K562 (cell line): Measurements from ENCODE around the gene DEF6. TPM values are rescaled to one million over a fixed set of nuclear protein-coding genes. Genes with fewer than 3 reads are reported as not detected.

Source experiments
- CCNT2 ChIP-seq: IDR thresholded peaks from 2 replicates; pipeline ENCODE4 v1.6.1; 2011; ENCODE audit warnings: borderline replicate concordance, low read depth, mild to moderate bottlenecking, moderate library complexity, mixed read lengths, low read length; ENCODE audit not compliant: insufficient read length; ENCODE audit errors: extremely low read depth
- HDAC3 ChIP-seq: fragments of 450-650 bp; IDR thresholded peaks from 2 replicates; pipeline ENCODE4 v1.6.1; 2018; ENCODE audit warnings: borderline replicate concordance, mild to moderate bottlenecking, moderate library complexity; ENCODE audit not compliant: partially characterized antibody
- HIVEP1 ChIP-seq: fragments of 250-450 bp; sonication (Bioruptor Pico); IDR thresholded peaks from 2 replicates; pipeline ENCODE4 v1.4.0; 2020; ENCODE audit warnings: mild to moderate bottlenecking
- KDM4B ChIP-seq, 2 experiments: fragments of 450-650 bp in 1 of 2; sonication (generic) in 1 of 2; IDR thresholded peaks; 2 replicates each; pipeline ENCODE4 v1.6.1; 2016 to 2017; ENCODE audit warnings: borderline replicate concordance in 2 of 2, antibody characterized with exemption in 1 of 2, low read depth in 1 of 2, mild to moderate bottlenecking in 1 of 2
- NCOA2 ChIP-seq, 2 experiments: fragments of 450-650 bp; IDR thresholded peaks; 2 replicates each; pipeline ENCODE4 v1.6.1; 2018; ENCODE audit warnings: mild to moderate bottlenecking in 2 of 2, moderate library complexity in 1 of 2; ENCODE audit not compliant: partially characterized antibody in 2 of 2
- SPI1 ChIP-seq: IDR thresholded peaks from 2 replicates; pipeline ENCODE4 v1.6.1; 2011; ENCODE audit warnings: low read depth, low read length, control low read depth, borderline replicate concordance
- TAF9B ChIP-seq: fragments of 450-650 bp; IDR thresholded peaks from 2 replicates; pipeline ENCODE4 v1.6.1; 2018; ENCODE audit warnings: mild to moderate bottlenecking; ENCODE audit not compliant: partially characterized antibody
- TRIM28 ChIP-seq: fragments of 450-650 bp; IDR thresholded peaks from 2 replicates; pipeline ENCODE4 v1.6.1; 2017
- WHSC1 ChIP-seq: IDR thresholded peaks from one replicate; pipeline ENCODE4 v1.6.1; 2012; ENCODE audit warnings: low read length, control low read depth, inconsistent platforms
- ZBTB8A ChIP-seq: fragments of 450-650 bp; IDR thresholded peaks from 2 replicates; pipeline ENCODE4 v1.6.1; 2018; ENCODE audit warnings: mild to moderate bottlenecking, moderate library complexity; ENCODE audit not compliant: partially characterized antibody
- ZNF3 ChIP-seq: fragments of 250-450 bp; sonication (Bioruptor Pico); IDR thresholded peaks from 2 replicates; pipeline ENCODE4 v1.5.0; 2021; ENCODE audit warnings: mild to moderate bottlenecking, moderate library complexity
- ZNF584 ChIP-seq: fragments of 200-800 bp; sonication (Bioruptor generic); IDR thresholded peaks from 2 replicates; pipeline ENCODE4 v1.6.1; 2016; ENCODE audit warnings: low read depth, mild to moderate bottlenecking, missing genetic modification characterization, missing compliant biosample characterization
- polyA plus RNA-seq, 8 experiments: library from polyadenylated mRNA; depleted of rRNA in 4 of 8; stranded (reverse) in 5 of 8; unstranded in 3 of 8; fragments of >200 nt; fragmentation: Nextera tagmentation in 2 of 8; fragmentation: Illumina TruSeq in 1 of 8; extraction: Ambion mirVana in 2 of 8; extraction: Trizol in 1 of 8; gene quantifications; 2 replicates each; pipeline versions ENCODE4 v1.2.1 to v1.2.3, GENCODE V29; 2011 to 2014; ENCODE audit warnings: inconsistent platforms in 1 of 8, missing spikeins in 1 of 8
- total RNA-seq, 7 experiments: library from RNA; depleted of rRNA in 6 of 7; stranded (reverse); fragments of >200 nt in 6 of 7; fragmentation: Illumina TruSeq in 2 of 7; extraction: Trizol in 2 of 7; gene quantifications; 2 replicates each; pipeline versions ENCODE4 v1.2.1 to v1.2.3, GENCODE V29; 2011 to 2021; ENCODE audit warnings: low replicate concordance in 1 of 7
- TF ChIP-seq, protein P1 (sequence below): sonication (generic); formaldehyde crosslinking; IDR thresholded peaks from 2 replicates; pipeline ENCODE4 v1.8.0; 2022; ENCODE audit warnings: mild to moderate bottlenecking, missing genetic modification reagents
- TF ChIP-seq, protein P2 (sequence below): fragments of 250-450 bp; sonication (Bioruptor Pico); IDR thresholded peaks from 2 replicates; pipeline ENCODE4 v1.4.0; 2020
- TF ChIP-seq, protein P3 (sequence below): conservative IDR thresholded peaks from 2 replicates; pipeline ENCODE4 v1.6.1; 2011; ENCODE audit warnings: low read depth, mild to moderate bottlenecking, low read length; ENCODE audit not compliant: control insufficient read depth

The DEF6 gene
- total and polyA plus RNA-seq, 9 of the 15 experiments (the other 6 are each of a cell fraction or from before 2014, with no cell fraction given), result 1.3 to 44.6 (median 22.7) TPM

DNA sequence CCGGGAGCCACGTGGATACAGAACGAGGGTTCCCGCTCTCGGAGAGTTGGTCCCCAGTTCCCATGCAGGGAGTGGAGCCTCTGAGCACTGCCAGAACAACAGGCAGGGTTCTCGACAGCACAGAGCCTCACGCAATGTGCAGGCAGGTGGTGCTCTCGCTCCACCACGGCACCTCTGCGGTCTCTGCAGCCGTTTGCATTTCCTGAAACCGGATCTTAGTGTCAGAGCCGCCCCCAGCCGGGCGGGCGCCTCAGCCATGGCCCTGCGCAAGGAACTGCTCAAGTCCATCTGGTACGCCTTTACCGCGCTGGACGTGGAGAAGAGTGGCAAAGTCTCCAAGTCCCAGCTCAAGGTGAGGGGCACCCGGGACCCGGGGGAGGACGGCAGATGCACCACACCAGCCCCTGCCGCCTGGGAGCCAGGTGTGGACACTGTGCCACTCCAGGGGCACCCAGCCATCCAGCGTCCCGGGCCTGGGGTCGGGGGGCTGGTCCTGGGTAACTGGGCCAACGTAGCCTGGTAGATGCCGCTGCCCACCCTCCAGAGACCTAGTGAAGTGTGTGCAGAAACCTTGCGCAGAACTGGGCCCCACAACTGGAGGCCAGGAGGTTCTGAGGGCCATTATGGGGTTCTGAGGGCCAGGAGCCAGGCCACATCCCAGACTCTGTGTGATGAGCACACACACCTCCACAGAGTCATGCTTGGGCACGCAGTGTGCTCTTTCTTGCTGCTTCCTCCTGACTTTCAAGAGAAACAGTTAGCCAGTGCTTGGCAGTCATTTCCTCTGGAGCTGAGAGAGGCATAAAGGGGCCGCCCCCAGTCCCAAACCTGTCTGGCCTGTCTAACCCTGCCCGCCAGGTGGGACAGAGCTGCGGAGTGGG, at the start of gene DEF6 (continued):
- TF ChIP-seq, protein P1, sequence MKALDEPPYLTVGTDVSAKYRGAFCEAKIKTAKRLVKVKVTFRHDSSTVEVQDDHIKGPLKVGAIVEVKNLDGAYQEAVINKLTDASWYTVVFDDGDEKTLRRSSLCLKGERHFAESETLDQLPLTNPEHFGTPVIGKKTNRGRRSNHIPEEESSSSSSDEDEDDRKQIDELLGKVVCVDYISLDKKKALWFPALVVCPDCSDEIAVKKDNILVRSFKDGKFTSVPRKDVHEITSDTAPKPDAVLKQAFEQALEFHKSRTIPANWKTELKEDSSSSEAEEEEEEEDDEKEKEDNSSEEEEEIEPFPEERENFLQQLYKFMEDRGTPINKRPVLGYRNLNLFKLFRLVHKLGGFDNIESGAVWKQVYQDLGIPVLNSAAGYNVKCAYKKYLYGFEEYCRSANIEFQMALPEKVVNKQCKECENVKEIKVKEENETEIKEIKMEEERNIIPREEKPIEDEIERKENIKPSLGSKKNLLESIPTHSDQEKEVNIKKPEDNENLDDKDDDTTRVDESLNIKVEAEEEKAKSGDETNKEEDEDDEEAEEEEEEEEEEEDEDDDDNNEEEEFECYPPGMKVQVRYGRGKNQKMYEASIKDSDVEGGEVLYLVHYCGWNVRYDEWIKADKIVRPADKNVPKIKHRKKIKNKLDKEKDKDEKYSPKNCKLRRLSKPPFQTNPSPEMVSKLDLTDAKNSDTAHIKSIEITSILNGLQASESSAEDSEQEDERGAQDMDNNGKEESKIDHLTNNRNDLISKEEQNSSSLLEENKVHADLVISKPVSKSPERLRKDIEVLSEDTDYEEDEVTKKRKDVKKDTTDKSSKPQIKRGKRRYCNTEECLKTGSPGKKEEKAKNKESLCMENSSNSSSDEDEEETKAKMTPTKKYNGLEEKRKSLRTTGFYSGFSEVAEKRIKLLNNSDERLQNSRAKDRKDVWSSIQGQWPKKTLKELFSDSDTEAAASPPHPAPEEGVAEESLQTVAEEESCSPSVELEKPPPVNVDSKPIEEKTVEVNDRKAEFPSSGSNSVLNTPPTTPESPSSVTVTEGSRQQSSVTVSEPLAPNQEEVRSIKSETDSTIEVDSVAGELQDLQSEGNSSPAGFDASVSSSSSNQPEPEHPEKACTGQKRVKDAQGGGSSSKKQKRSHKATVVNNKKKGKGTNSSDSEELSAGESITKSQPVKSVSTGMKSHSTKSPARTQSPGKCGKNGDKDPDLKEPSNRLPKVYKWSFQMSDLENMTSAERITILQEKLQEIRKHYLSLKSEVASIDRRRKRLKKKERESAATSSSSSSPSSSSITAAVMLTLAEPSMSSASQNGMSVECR, result peak; percentile 94
- no peak for TF ChIP-seq ZNF584 (CRISPR knock-in tag)
- TF ChIP-seq, protein P2, sequence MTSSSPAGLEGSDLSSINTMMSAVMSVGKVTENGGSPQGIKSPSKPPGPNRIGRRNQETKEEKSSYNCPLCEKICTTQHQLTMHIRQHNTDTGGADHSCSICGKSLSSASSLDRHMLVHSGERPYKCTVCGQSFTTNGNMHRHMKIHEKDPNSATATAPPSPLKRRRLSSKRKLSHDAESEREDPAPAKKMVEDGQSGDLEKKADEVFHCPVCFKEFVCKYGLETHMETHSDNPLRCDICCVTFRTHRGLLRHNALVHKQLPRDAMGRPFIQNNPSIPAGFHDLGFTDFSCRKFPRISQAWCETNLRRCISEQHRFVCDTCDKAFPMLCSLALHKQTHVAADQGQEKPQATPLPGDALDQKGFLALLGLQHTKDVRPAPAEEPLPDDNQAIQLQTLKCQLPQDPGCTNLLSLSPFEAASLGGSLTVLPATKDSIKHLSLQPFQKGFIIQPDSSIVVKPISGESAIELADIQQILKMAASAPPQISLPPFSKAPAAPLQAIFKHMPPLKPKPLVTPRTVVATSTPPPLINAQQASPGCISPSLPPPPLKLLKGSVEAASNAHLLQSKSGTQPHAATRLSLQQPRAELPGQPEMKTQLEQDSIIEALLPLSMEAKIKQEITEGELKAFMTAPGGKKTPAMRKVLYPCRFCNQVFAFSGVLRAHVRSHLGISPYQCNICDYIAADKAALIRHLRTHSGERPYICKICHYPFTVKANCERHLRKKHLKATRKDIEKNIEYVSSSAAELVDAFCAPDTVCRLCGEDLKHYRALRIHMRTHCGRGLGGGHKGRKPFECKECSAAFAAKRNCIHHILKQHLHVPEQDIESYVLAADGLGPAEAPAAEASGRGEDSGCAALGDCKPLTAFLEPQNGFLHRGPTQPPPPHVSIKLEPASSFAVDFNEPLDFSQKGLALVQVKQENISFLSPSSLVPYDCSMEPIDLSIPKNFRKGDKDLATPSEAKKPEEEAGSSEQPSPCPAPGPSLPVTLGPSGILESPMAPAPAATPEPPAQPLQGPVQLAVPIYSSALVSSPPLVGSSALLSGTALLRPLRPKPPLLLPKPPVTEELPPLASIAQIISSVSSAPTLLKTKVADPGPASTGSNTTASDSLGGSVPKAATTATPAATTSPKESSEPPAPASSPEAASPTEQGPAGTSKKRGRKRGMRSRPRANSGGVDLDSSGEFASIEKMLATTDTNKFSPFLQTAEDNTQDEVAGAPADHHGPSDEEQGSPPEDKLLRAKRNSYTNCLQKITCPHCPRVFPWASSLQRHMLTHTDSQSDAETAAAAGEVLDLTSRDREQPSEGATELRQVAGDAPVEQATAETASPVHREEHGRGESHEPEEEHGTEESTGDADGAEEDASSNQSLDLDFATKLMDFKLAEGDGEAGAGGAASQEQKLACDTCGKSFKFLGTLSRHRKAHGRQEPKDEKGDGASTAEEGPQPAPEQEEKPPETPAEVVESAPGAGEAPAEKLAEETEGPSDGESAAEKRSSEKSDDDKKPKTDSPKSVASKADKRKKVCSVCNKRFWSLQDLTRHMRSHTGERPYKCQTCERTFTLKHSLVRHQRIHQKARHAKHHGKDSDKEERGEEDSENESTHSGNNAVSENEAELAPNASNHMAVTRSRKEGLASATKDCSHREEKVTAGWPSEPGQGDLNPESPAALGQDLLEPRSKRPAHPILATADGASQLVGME, result 0 out of 2 replicates have a peak, but pooled peaks have one; percentile 7
- TF ChIP-seq, protein P3, sequence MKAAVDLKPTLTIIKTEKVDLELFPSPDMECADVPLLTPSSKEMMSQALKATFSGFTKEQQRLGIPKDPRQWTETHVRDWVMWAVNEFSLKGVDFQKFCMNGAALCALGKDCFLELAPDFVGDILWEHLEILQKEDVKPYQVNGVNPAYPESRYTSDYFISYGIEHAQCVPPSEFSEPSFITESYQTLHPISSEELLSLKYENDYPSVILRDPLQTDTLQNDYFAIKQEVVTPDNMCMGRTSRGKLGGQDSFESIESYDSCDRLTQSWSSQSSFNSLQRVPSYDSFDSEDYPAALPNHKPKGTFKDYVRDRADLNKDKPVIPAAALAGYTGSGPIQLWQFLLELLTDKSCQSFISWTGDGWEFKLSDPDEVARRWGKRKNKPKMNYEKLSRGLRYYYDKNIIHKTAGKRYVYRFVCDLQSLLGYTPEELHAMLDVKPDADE, result peak; percentile 95
- no peak for TF ChIP-seq NCOA2 (IDR thresholded peaks at IDR 0.05; ENCODE audit: partially characterized antibody in 2 of 2)
- TF ChIP-seq HDAC3, result no peak
- TF ChIP-seq TRIM28, result 0 out of 2 replicates have a peak, but pooled peaks have one; percentile 29
- TF ChIP-seq ZNF3 (CRISPR knock-in tag), result no peak
- no peak for TF ChIP-seq WHSC1
- TF ChIP-seq ZBTB8A, result no peak
- TF ChIP-seq KDM4B (IDR thresholded peaks at IDR 0.05; ENCODE audit: borderline replicate concordance in 2 of 2, low read depth in 1 of 2), result peak in 1 of 2 experiments; percentile 57; a peak in 1 of 4 replicates
- peak; percentile 66 for TF ChIP-seq SPI1
- TF ChIP-seq HIVEP1 (CRISPR knock-in tag), result no peak
- TF ChIP-seq CCNT2, result peak; percentile 29
- TF ChIP-seq TAF9B, result no peak
